CD4-positive, alpha-beta T cell (primary cell): ENCODE results near the gene NTSR2. TPM values are rescaled to one million over a fixed set of nuclear protein-coding genes. Genes with fewer than 3 reads are reported as not detected.

Experiments
- ATAC-seq: fragments of 200-7000 bp; cut with Tn5 transposase; one replicate; pipeline ENCODE4 v1.10.0; 2022; ENCODE audit warnings: mild to moderate bottlenecking; ENCODE audit not compliant: poor library complexity
- CTCF ChIA-PET: fragments of 350-600 bp; sonication (Branson Sonifier 250); formaldehyde crosslinking; loops from one replicate; lab custom pipeline; 2021; ENCODE audit warnings: antibody characterized with exemption, inconsistent platforms; lab: Charles Lee
- POLR2A ChIA-PET: fragments of 350-600 bp; sonication (Branson Sonifier 250); formaldehyde crosslinking; loops from one replicate; lab custom pipeline; 2021; ENCODE audit warnings: antibody characterized with exemption, inconsistent platforms; lab: Charles Lee
- DNase-seq, 14 experiments: peaks; one replicate each; pipeline ENCODE4 v3.0.0-alpha.2; 2013 to 2020; ENCODE audit warnings: mixed read lengths in 2 of 14
- H3K27ac ChIP-seq, 2 donors: one replicate each; pipeline versions ENCODE4 v1.5.1 to v1.7.0; 2013; ENCODE audit warnings: low read length in 2 of 2, low read depth in 1 of 2, mild to moderate bottlenecking in 1 of 2
- H3K27me3 ChIP-seq, 2 experiments: 1 replicate in 1 of 2; 2 replicates in 1 of 2; pipeline versions ENCODE4 v1.6.1 to v1.7.0; 2013; ENCODE audit warnings: low read length in 2 of 2, control low read depth in 1 of 2, mild to moderate bottlenecking in 1 of 2, moderate library complexity in 1 of 2; ENCODE audit not compliant: insufficient read depth in 2 of 2, control insufficient read depth in 1 of 2
- H3K36me3 ChIP-seq: one replicate; pipeline ENCODE4 v1.6.1; 2013; ENCODE audit warnings: low read length, control low read depth; ENCODE audit not compliant: insufficient read depth
- H3K4me1 ChIP-seq: one replicate; pipeline ENCODE4 v1.6.1; 2013; ENCODE audit warnings: low read length, control low read depth; ENCODE audit not compliant: insufficient read depth
- H3K4me3 ChIP-seq: one replicate; pipeline ENCODE4 v1.5.1; 2013; ENCODE audit warnings: mild to moderate bottlenecking, low read length, moderate library complexity
- H3K9me3 ChIP-seq, 2 experiments: 1 replicate in 1 of 2; 2 replicates in 1 of 2; pipeline versions ENCODE4 v1.6.1 to v1.7.0; 2013; ENCODE audit warnings: low read length in 2 of 2, mild to moderate bottlenecking in 2 of 2, control low read depth in 1 of 2, moderate library complexity in 1 of 2; ENCODE audit not compliant: control insufficient read depth in 1 of 2, insufficient read depth in 1 of 2
- H3K27ac Mint-ChIP-seq: one replicate; pipeline ENCODE4 v1.8.0; 2020; ENCODE audit warnings: mixed read lengths
- H3K27me3 Mint-ChIP-seq: one replicate; pipeline ENCODE4 v1.8.0; 2021; ENCODE audit warnings: mixed read lengths
- H3K36me3 Mint-ChIP-seq: one replicate; pipeline ENCODE4 v1.8.0; 2021; ENCODE audit warnings: low read depth, mixed read lengths
- H3K4me1 Mint-ChIP-seq: one replicate; pipeline ENCODE4 v1.8.0; 2021; ENCODE audit warnings: low read depth, mixed read lengths
- H3K4me3 Mint-ChIP-seq: one replicate; pipeline ENCODE4 v1.8.0; 2020; ENCODE audit warnings: mild to moderate bottlenecking, mixed read lengths
- H3K9me3 Mint-ChIP-seq: one replicate; pipeline ENCODE4 v1.8.0; 2020; ENCODE audit warnings: mixed read lengths
- CTCF ChIP-seq: fragments of 200-600 bp; IDR thresholded peaks from one replicate; pipeline ENCODE4 v1.8.0; 2022; ENCODE audit warnings: antibody characterized with exemption, mild to moderate bottlenecking
- intact Hi-C, 2 experiments: fragments of 100-400 bp; cut with DNase I in 1 of 2; cut with micrococcal nuclease in 1 of 2; formaldehyde crosslinking; loops; one replicate each; pipeline versions ENCODE4 v1.15.1 to v1.9.0; 2023 to 2025; cut with DNase I, micrococcal nuclease
- total RNA-seq, 174 experiments: library from RNA in 2 of 174; stranded (reverse) in 2 of 174; gene quantifications; one replicate each; pipeline ENCODE4 v1.2.3 and lab custom pipeline; 2021 to 2026

Gene NTSR2
- total RNA-seq, 2 experiments from 2014 or later, result not detected

- intact Hi-C loops, result no loop called here
- H3K36me3 Mint-ChIP-seq, result no peaks in the 10 kb centered on the region
- Histone ChIP-seq H3K9me3 (no peaks in the 10 kb centered on the region), H3K4me1 (no peaks in the 10 kb centered on the region), H3K27me3 (no peaks in the 10 kb centered on the region), H3K27ac (no peak overlapping the region), H3K4me3 (no peak overlapping the region), H3K36me3 (no peaks in the 10 kb centered on the region)
- H3K27me3 Mint-ChIP-seq, result peaks cover 4% of the 10 kb centered on the region
- ChIA-PET CTCF (no interaction called here), POLR2A (no interaction called here)
- no peak overlapping the region for H3K4me3 Mint-ChIP-seq
- DNase-seq, result no peak
- no peak for TF ChIP-seq CTCF
- ATAC-seq, result no peak
- no peaks in the 10 kb centered on the region for H3K4me1 Mint-ChIP-seq
- no peaks in the 10 kb centered on the region for H3K9me3 Mint-ChIP-seq
- H3K27ac Mint-ChIP-seq, result no peak overlapping the region
Measured at GRCh38 chr2:11634584-11634983, 35.4 kb downstream of the NTSR2 start.

- intact Hi-C loops, result no loop called here
- POLR2A ChIA-PET, result no interaction called here
- ATAC-seq, result no peak
Measured at GRCh38 chr2:11633923-11634478, 36.0 kb downstream of the NTSR2 start.

GRCh38 chr2:11631462-11631861 is 38.5 kb downstream of the NTSR2 start:
- Histone ChIP-seq H3K27ac (no peak overlapping the region), H3K4me1 (no peaks in the 10 kb centered on the region), H3K36me3 (no peaks in the 10 kb centered on the region), H3K27me3 (no peaks in the 10 kb centered on the region), H3K9me3 (peaks cover 5 to 7% of the 10 kb centered on the region in 2 experiments), H3K4me3 (no peak overlapping the region)
- DNase-seq, result no peak
- CTCF ChIA-PET, result no interaction called here
- POLR2A ChIA-PET, result no interaction called here
- Mint-ChIP-seq H3K27ac (no peak overlapping the region), H3K4me3 (no peak overlapping the region), H3K9me3 (peaks cover 5% of the 10 kb centered on the region), H3K4me1 (no peaks in the 10 kb centered on the region), H3K27me3 (no peaks in the 10 kb centered on the region), H3K36me3 (no peaks in the 10 kb centered on the region)
- TF ChIP-seq CTCF, result no peak
- intact Hi-C loops, result no loop called here
- no peak for ATAC-seq

More at GRCh38 chr2:11633923-11634478, 36.0 kb downstream of the NTSR2 start:
- no peaks in the 10 kb centered on the region for H3K9me3 ChIP-seq
- CTCF ChIA-PET, result no interaction called here
- H3K4me1 Mint-ChIP-seq, result no peaks in the 10 kb centered on the region
- DNase-seq, result no peak
- TF ChIP-seq CTCF, result no peak
- H3K27ac Mint-ChIP-seq, result no peak overlapping the region
- no peaks in the 10 kb centered on the region for H3K4me1 ChIP-seq
- H3K4me3 Mint-ChIP-seq, result no peak overlapping the region
- no peaks in the 10 kb centered on the region for H3K36me3 Mint-ChIP-seq
- no peaks in the 10 kb centered on the region for H3K36me3 ChIP-seq
- no peaks in the 10 kb centered on the region for H3K9me3 Mint-ChIP-seq
- no peak overlapping the region for H3K27ac ChIP-seq
- H3K27me3 Mint-ChIP-seq, result no peaks in the 10 kb centered on the region
- H3K4me3 ChIP-seq, result no peak overlapping the region
- no peaks in the 10 kb centered on the region for H3K27me3 ChIP-seq
